ENCODE measurements around the gene RTN4RL2.
A peak's percentile ranks its signal among the peaks of the same experiment; 100 is the strongest.

RTN4RL2 gene

DNA sequence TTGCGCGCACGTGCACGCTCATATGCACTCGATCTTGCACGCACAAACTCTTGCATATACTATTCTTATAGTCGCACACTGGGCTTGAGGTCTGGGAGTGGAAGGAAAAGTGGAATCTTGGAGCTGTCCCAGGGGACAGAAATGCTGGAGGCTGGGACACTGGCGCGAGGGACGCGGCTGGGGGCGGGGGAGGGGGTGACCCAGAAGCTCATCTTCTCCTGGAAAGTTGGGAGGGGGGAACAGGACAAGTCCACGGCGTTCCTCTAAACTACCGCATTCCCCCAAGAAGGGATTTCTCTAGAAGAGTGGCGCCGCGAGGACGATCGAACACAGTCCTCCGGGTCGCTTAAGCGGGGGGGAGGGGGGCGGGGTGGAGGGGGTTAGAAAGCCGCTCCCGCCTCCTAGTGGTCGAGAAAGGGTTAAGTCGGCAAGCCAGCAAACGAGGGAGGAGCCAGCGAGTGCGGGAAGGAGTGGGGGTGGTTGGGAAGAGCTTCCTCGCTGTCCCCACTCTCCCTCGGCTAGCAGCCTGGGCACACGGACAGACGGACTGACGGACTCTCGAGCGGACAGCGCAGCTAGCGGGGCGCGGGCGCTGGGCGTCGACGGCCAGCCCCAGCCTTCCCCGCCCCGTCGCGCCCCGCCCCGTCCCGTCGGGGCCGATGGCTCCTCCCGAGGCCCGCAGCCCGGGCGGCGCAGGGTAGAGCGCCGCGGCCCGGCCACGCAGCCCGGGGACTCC, at the start of gene RTN4RL2:
Gene RTN4RL2, plus strand, starts transcription at position 507 of the 736 bp plus-strand sequence. CDS start 338 bp downstream, outside the sequence.
- DNase-seq: peak; percentile 86

GRCh38 chr11:57413681-57414080, 46.6 kb upstream of the RTN4RL2 start:
- DNase-seq: no peak

DNA sequence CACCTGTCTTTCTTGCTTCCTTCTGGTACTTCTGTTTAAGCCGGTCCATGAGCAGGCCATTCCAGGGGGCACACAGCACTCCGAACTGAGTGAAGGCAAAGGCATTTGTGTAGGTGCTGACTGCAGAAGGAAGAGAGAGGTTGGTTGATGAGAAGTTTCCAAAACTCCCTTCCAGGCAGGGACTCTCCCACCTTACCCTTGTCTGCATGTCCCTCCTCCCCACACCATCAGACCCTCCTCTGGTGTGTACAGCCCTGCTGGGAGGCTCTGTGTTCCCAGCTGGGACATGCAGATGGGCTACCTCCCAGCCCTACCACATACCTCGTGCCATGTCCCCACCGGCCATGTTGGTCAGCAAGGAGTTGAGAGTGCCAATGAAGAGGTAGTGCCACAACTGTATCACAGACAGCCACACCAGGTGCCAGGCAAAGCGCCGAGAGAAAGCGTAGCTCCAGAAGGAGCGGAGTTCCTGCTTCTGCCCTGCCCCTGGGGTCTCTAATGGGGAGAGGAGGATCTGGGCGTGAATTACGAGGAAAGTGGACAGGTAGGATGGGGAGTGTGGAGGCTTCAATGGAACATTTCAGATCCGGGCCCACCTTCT, 45.6 kb upstream of the RTN4RL2 start:
- DNase-seq: no peak

DNA sequence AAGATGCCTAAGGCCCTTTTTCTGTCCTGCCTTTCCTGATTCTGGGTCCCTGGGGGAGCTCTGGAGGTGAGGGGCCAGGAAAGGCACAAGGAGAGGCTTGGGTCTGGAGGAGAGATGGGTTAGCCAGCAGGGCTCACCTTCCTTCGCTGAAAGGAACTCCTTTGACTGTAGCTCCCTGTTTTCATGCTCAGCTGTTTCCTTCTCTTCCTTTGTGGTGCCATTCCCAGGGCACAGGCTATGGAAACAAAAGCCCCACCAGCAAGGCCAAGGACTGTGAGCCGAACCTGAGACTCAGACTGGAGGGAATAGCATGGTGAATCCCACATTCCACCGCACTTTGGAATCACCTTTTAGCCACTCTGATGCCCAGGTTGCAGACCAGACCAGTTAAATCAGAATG, 43.9 kb upstream of the RTN4RL2 start:
- no peak for DNase-seq

GRCh38 chr11:57417056-57417455, 43.3 kb upstream of the RTN4RL2 start:
- DNase-seq: no peak

GRCh38 chr11:57418131-57418530, 42.2 kb upstream of the RTN4RL2 start:
- no peak for DNase-seq

DNA sequence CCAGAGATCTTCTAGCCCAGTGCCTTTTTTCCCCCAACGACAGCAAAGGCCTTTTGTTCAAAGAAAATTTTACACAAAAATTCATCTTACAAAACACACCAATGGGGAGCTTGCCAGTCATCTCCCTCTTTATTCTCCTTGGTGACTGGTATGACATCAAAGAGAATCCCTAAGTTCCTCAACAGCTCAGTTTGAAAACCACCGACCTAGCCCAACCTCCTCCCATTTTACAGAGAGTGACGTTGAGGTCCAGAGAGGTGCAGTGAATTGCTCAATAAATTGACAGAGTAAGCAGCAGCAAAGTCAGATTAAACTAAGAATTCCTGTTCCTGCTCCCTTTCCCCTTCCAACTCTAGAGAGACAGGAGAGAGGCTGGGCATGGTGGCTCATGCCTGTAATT, 41.2 kb upstream of the RTN4RL2 start:
- no peak for DNase-seq

DNA sequence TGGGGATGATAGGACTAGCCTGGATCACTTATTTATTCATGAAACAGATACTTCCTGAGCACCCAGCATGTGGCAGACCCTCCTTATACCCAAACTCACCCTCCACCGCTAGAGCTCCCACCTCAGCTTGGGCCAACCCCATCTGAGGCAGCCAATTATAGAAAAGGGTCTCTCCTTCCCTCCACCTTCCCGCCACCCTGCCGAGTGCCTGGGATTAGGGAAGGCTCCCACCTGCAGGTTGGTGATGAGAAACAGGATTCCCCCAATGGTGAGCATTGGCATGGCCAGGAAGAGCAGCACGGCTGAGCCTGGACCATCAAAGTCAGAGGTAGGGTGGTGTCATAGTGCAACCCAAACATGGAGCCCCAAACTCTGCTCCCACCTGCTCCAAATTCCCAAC, 39.3 kb upstream of the RTN4RL2 start:
- no peak for DNase-seq

- no peak for DNase-seq
Observed at GRCh38 chr11:57421805-57422204, 38.5 kb upstream of the RTN4RL2 start.

DNA sequence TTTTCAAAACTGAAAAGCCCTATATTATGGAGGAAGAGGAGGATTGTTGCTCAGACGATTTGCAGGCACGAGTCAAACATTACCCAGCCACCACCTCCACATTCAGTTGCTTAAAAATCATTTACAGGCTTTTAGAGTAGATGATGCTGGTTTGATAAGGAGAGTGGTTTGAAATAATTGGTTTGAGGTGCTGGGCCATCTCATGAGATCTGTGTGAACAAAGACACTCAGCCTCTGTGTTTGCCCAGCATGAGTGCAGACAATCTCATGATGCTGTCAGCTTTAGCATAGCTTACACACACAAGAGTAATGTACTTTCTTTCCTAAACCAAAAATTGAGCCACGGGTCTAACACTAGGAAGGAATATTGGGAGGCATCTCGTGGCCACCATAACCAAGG, 37.7 kb upstream of the RTN4RL2 start:
- no peak for DNase-seq

DNA sequence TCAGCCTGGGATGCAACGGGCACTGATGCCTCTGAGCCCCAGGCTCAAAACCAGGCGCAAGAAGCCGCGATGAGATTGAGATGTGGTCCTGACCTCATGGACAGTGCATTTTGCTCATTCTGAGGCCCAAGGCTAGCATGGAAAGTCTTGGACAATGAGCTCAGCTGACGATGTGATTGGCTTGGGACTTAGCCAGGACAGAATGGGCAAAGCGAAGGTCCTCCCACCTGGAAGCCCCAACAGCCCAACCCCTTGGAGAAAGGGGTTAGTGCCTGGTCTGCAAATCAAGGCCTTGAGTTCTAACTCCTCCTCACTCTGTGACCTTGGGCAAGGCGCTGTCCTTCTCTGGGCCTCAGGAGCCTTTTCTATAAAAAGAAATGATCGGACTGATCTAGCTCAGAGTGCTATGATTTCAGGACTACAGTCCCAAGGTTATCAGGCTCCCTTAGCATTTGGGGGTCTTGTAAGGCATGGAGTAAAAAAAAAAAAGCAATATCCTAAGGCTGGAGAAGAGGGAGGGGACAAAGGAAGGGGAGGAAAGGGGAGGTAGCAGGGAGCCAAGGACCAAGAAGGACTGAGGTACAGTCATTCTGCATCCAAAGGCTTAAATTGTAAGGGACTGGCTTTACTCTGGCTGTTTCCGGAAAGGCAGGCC, 36.1 kb upstream of the RTN4RL2 start:
- no peak for DNase-seq

DNA sequence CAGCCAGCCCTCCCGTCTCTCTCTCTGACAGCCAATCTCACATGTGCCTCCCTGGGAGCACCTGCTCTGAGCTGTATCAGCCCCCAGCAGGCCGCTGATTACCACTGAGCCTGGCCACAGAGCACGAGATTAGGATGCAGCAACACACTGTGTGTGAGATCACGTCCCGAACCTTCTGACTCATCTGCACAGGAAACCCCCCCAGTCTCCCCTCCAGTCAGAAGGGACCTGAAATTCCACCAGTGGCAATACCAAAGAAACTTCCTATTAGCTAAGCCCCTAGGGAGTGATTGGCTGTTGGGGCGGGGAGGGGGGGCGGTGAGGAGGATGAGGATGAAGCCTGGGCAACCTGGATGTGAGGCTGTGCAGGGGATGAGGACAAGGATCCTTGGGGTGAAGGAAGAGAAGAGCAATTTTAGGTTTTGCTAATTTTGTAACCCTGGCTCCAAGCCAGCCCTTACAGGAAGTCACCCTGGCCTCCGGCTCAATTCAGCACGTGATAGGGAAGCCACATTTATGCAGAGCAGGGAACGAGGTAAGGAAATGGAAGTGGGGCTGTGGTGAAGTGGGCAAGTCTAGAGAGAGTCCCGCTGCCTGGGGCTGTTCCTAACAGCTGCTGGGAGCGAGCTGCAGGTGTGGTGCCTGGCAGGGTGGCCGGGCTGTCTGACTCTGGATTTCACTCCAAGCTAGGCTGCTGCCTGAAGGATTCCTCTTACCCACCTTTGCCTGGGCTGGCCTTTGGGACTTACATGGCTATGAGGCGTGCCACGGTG, 35.4 kb upstream of the RTN4RL2 start:
- DNase-seq: peak; percentile 99

GRCh38 chr11:57425565-57426438, 34.5 kb upstream of the RTN4RL2 start:
- peak; percentile 48 for DNase-seq

DNA sequence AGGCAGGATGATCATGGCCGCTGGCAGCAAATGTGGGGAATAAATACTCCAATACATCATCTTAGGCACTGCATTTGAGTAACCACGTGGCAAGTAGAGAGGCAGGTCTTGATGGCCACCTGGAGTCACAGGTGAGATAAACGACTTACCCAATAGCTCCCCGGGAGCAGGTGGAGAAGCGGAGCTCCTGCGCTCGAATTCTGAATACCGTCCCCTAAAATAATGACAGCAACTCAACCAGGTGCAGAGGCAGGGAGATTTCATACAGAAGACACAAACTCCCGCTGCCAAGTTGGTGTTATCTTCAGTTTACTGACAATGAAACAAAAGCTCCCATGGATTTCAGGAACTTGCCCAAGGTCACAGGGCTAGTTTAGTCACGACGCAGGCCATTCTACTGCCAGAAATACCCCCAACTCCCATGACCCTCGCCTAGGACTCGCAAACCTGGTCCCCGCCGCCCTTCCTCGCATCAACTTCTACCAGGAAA, 33.8 kb upstream of the RTN4RL2 start:
- DNase-seq: peak; percentile 57

DNA sequence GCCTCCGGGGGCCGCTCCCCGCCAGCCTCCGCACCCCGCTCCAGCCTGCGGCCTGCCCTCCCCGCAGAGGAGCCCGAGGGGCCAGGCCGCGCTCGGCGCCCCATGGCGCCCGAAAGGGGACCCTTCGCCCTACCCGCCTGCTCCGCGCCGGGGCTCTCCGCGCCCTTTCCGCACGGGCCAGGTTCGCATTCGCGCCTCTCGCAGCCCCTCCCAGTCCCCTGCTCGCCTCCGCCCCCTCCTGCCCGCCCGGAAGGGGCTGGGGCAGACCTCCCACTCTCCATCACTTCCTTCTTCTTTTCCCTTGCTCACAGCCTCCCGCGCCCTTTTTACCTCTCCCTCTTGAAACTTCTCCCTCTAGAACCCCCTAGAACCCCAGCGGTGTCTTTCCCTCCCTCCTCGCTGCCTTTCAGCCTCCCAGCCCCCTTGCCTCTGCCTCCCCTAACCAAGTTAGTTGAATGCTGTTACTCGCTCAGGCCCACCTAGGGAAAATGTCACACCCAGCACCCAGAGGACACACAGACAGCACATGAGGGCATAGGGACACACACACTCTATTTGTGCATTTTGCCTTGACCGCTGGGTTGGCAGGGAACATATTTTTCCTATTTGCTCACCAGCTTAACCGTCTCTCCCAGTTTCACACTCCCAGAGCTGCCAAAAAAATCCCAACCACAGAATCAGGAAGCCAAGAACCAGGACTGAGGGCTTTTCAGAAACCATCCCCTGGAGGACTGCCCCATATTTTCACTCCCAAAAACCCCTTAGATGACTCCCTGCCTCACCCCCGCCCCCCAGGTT, 33.2 kb upstream of the RTN4RL2 start, which contains the start of gene SLC43A3:
Gene SLC43A3, minus strand, starts transcription at position 193 of the 798 bp plus-strand sequence. CDS start 949 bp downstream, outside the sequence.
- peak; percentile 94 for DNase-seq

GRCh38 chr11:57427727-57428082, 32.6 kb upstream of the RTN4RL2 start:
- no peak for DNase-seq

- DNase-seq: no peak
Observed at GRCh38 chr11:57428643-57429042, 31.7 kb upstream of the RTN4RL2 start.

- DNase-seq: no peak
Observed at GRCh38 chr11:57429946-57430345, 30.4 kb upstream of the RTN4RL2 start.

GRCh38 chr11:57430952-57431351, 29.4 kb upstream of the RTN4RL2 start:
- peak; percentile 68 for DNase-seq

DNA sequence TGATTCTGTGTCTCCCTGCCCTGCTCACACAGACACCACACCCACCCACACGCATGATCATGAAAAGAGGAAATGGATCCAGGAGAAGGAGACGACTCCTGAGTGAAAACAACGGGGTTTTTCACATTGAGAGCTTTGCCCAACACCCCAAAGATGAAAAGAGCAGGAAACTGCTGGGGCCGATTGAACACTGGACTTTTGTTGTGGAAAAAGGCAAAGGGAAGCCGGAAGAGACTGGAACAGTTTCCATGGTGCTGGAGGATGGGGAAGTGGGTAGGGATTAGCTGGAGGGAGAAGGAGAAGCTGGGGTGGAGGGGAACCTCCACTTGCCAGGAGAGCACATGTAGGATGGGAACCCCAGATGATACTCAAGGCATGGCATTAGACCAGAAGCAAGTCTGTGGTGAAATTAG, 28.2 kb upstream of the RTN4RL2 start:
- no peak for DNase-seq

GRCh38 chr11:57432714-57433163, 27.6 kb upstream of the RTN4RL2 start:
- DNase-seq: peak; percentile 98

All from hematopoietic multipotent progenitor cell treated with erythropoietin and hydrocortisone succinate and interleukin-3 and kit ligand, for 6 days (in vitro differentiated cells).